ENCODE results near the gene INPP5K.
A peak's percentile ranks its signal among the peaks of the same experiment; 100 is the strongest.

The INPP5K gene

GRCh38 chr17:1516388-1517161 lies at the start of gene INPP5K:
TSS of gene INPP5K (minus strand) at chr17:1516612. CDS start at chr17:1516499, 113 bp downstream.
- no peak for TF ChIP-seq CTCF (IDR thresholded peaks at IDR 0.05)
- no peak for TF ChIP-seq ZFX (IDR thresholded peaks at IDR 0.05; ENCODE audit: borderline replicate concordance)
- peak within 1 kb of the TSS; percentile 83 for H3K27ac ChIP-seq

- TF ChIP-seq CTCF (IDR thresholded peaks at IDR 0.05) (no peak), ZFX (IDR thresholded peaks at IDR 0.05; ENCODE audit: borderline replicate concordance) (no peak)
- H3K27ac ChIP-seq: no peak overlapping the region
Measured at GRCh38 chr17:1565877-1566276, 49.5 kb upstream of the INPP5K start.

GRCh38 chr17:1563786-1564613 lies 47.6 kb upstream of the INPP5K start:
- TF ChIP-seq ZFX (IDR thresholded peaks at IDR 0.05; ENCODE audit: borderline replicate concordance) (no peak), CTCF (IDR thresholded peaks at IDR 0.05) (no peak)
- H3K27ac ChIP-seq: no peak overlapping the region

- H3K27ac ChIP-seq: peak overlapping the region; percentile 81; the same call in 1 of the 2 replicates
Measured at GRCh38 chr17:1563471-1563785, 47.0 kb upstream of the INPP5K start.

- peak overlapping the region; percentile 81 for H3K27ac ChIP-seq
- TF ChIP-seq ZFX (IDR thresholded peaks at IDR 0.05; ENCODE audit: borderline replicate concordance): no peak
- no peak; the same call in 1 of the 2 replicates for TF ChIP-seq CTCF (IDR thresholded peaks at IDR 0.05)
Measured at GRCh38 chr17:1562176-1562643, 45.8 kb upstream of the INPP5K start.

- H3K27ac ChIP-seq: peak overlapping the region; percentile 81
- TF ChIP-seq ZFX (IDR thresholded peaks at IDR 0.05; ENCODE audit: borderline replicate concordance): no peak
- TF ChIP-seq CTCF (IDR thresholded peaks at IDR 0.05): peak; percentile 34
Measured at GRCh38 chr17:1561420-1562175, 45.2 kb upstream of the INPP5K start.

- TF ChIP-seq CTCF (IDR thresholded peaks at IDR 0.05) (no peak), ZFX (IDR thresholded peaks at IDR 0.05; ENCODE audit: borderline replicate concordance) (no peak)
- peak overlapping the region; percentile 81 for H3K27ac ChIP-seq
Measured at GRCh38 chr17:1560858-1561355, 44.5 kb upstream of the INPP5K start.
